Measurements from ENCODE around the gene ZMAT3.

ZMAT3 gene

DNA sequence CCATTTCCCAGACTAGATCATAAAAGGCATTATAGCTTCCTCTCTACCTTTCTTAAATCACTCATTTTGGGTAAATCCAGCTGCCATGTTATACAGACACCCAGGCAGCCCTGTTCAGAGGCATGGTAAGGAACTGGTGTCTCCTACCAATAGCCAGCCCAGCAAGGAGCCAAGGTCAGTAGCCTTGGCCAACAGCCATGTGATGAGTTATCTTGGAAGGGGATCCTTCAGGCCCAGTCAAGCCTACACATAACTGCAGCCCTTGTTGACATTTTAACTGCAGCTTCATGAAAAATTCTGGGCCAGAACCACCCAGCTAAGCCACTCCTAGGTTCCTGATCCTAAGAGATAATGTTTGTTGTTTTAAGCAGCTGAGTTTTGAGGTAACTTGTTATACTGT, 29.0 kb upstream of the ZMAT3 start:
- in situ Hi-C loops (cut with MboI; ENCODE audit: low sequenced_read_pairs, unreplicated experiment), result no loop called here
- TF ChIP-seq, protein P1, sequence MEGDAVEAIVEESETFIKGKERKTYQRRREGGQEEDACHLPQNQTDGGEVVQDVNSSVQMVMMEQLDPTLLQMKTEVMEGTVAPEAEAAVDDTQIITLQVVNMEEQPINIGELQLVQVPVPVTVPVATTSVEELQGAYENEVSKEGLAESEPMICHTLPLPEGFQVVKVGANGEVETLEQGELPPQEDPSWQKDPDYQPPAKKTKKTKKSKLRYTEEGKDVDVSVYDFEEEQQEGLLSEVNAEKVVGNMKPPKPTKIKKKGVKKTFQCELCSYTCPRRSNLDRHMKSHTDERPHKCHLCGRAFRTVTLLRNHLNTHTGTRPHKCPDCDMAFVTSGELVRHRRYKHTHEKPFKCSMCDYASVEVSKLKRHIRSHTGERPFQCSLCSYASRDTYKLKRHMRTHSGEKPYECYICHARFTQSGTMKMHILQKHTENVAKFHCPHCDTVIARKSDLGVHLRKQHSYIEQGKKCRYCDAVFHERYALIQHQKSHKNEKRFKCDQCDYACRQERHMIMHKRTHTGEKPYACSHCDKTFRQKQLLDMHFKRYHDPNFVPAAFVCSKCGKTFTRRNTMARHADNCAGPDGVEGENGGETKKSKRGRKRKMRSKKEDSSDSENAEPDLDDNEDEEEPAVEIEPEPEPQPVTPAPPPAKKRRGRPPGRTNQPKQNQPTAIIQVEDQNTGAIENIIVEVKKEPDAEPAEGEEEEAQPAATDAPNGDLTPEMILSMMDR (IDR thresholded peaks at IDR 0.05; ENCODE audit: borderline replicate concordance, control extremely low read depth, extremely low read depth, insufficient read depth, missing control alignments), result no peak
- DNase-seq (ENCODE audit: low spot score), result no peak

DNA sequence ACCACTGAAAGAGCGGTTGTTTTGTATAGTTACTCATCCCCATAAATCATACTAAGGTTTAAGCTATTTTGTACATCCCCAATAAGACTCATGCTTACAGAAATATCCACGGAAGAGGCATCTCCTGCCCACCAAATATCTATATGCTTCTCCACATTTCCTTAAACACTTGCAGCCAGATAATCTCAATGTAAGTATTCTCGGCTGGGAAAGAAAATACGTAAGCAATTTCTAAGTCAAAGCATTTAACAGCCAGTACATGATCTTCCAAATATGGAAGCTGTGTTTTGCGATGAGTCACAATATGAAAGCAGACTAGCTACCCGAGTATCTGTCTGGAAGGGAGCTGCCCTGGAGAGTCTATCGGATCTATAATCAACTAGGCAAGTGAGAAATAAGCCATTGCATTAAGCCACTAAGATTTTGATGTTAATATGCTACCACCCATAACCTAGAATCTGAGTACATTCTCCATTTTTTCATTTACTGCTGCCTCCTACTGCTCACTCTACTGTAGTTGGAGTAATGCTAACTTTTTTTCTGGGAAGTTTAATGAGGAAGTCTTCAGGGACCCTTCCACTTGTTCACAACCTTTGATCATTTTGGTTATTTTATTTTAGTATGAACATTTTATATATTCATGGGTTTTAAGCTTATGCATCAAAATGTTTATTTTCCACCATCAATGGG, 26.9 kb upstream of the ZMAT3 start:
- TF ChIP-seq, protein P1 (IDR thresholded peaks at IDR 0.05; ENCODE audit: borderline replicate concordance, control extremely low read depth, extremely low read depth, insufficient read depth, missing control alignments), result no peak
- in situ Hi-C loops (cut with MboI; ENCODE audit: low sequenced_read_pairs, unreplicated experiment), result no loop called here
- DNase-seq (ENCODE audit: low spot score), result no peak

DNA sequence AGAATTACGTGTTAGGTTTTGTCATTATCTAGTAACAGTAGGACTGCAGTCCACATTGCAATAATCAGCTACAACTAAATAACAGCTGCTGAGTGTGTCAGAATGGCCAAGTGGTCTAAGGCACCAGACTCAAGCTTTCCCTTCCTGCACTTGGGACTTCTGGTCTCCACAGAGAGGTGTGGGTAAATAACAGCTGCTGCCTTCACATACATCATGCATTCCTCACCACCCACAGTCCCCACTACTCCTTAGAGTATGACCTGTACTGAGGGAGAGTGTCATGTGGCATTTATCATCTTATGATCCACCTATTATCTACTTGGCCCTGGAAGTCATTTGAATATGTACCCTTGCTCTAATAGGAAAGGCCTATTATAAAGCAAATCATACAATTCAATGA, 22.2 kb upstream of the ZMAT3 start:
- in situ Hi-C loops (cut with MboI; ENCODE audit: low sequenced_read_pairs, unreplicated experiment), result no loop called here
- no peak for DNase-seq (ENCODE audit: low spot score)
- TF ChIP-seq, protein P1 (IDR thresholded peaks at IDR 0.05; ENCODE audit: borderline replicate concordance, control extremely low read depth, extremely low read depth, insufficient read depth, missing control alignments), result no peak

GRCh38 chr3:179091113-179091512, 19.5 kb upstream of the ZMAT3 start:
- in situ Hi-C loops (cut with MboI; ENCODE audit: low sequenced_read_pairs, unreplicated experiment), result no loop called here
- TF ChIP-seq, protein P1 (IDR thresholded peaks at IDR 0.05; ENCODE audit: borderline replicate concordance, control extremely low read depth, extremely low read depth, insufficient read depth, missing control alignments), result no peak
- no peak for DNase-seq (ENCODE audit: low spot score)

DNA sequence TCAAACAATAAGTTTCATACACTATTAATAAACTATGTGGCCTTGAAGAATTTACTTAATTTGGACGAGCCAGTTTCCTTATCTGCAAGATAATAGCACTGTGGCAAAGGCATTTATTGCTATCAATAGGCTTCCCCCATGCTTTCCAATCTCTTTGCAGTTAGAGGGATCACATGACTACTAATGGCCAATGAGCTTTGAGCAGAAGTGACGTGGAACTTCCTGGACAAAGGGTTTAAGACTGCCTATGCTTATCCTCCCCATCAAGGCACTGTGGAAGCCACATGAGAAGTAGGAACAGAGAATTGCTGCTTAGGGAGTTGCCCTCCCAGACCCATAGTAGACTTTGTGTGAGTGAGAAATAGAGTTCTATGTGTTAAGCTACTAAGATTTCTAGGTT, 16.7 kb upstream of the ZMAT3 start:
- no peak for DNase-seq (ENCODE audit: low spot score)
- in situ Hi-C loops (cut with MboI; ENCODE audit: low sequenced_read_pairs, unreplicated experiment), result no loop called here
- TF ChIP-seq, protein P1 (IDR thresholded peaks at IDR 0.05; ENCODE audit: borderline replicate concordance, control extremely low read depth, extremely low read depth, insufficient read depth, missing control alignments), result no peak

GRCh38 chr3:179083977-179084376, 12.4 kb upstream of the ZMAT3 start:
- TF ChIP-seq, protein P1 (IDR thresholded peaks at IDR 0.05; ENCODE audit: borderline replicate concordance, control extremely low read depth, extremely low read depth, insufficient read depth, missing control alignments), result no peak
- in situ Hi-C loops (cut with MboI; ENCODE audit: low sequenced_read_pairs, unreplicated experiment), result no loop called here
- DNase-seq (ENCODE audit: low spot score), result no peak
